ENCODE data around the gene MYO9A.

The MYO9A gene

GRCh38 chr15:72131922-72132321 is 14.0 kb upstream of the MYO9A start:
- Histone ChIP-seq H3K27ac (ENCODE audit: poor library complexity, severe bottlenecking) (no peak overlapping the region), H3K9me3 (ENCODE audit: severe bottlenecking) (no peaks in the 10 kb centered on the region), H3K4me3 (ENCODE audit: severe bottlenecking) (no peak overlapping the region), H3K27me3 (ENCODE audit: insufficient read depth, poor library complexity, severe bottlenecking) (no peaks in the 10 kb centered on the region), H3K4me1 (ENCODE audit: insufficient read depth, poor library complexity, severe bottlenecking) (no peaks in the 10 kb centered on the region), H3K36me3 (ENCODE audit: low read depth) (no peaks in the 10 kb centered on the region)
- no peak for DNase-seq (ENCODE audit: low spot score)
- no peak for TF ChIP-seq CTCF (IDR thresholded peaks at IDR 0.05; ENCODE audit: poor library complexity, severe bottlenecking)
- no peak for ATAC-seq (ENCODE audit: low read depth)

- no peaks in the 10 kb centered on the region for H3K4me1 ChIP-seq (ENCODE audit: insufficient read depth, poor library complexity, severe bottlenecking)
These were observed 12.3 kb upstream of the MYO9A start for GRCh38 chr15:72130272-72130671.

GRCh38 chr15:72128359-72128758 is 10.4 kb upstream of the MYO9A start:
- DNase-seq (ENCODE audit: low spot score) (no peak), ATAC-seq (ENCODE audit: low read depth) (no peak)
- Histone ChIP-seq H3K27ac (ENCODE audit: poor library complexity, severe bottlenecking) (no peak overlapping the region), H3K36me3 (ENCODE audit: low read depth) (no peaks in the 10 kb centered on the region), H3K4me1 (ENCODE audit: insufficient read depth, poor library complexity, severe bottlenecking) (no peaks in the 10 kb centered on the region), H3K27me3 (ENCODE audit: insufficient read depth, poor library complexity, severe bottlenecking) (no peaks in the 10 kb centered on the region), H3K4me3 (ENCODE audit: severe bottlenecking) (no peak overlapping the region), H3K9me3 (ENCODE audit: severe bottlenecking) (no peaks in the 10 kb centered on the region)
- no peak for TF ChIP-seq CTCF (IDR thresholded peaks at IDR 0.05; ENCODE audit: poor library complexity, severe bottlenecking)

More at GRCh38 chr15:72130272-72130671, 12.3 kb upstream of the MYO9A start:
- Histone ChIP-seq H3K9me3 (ENCODE audit: severe bottlenecking) (no peaks in the 10 kb centered on the region), H3K4me3 (ENCODE audit: severe bottlenecking) (no peak overlapping the region), H3K27ac (ENCODE audit: poor library complexity, severe bottlenecking) (no peak overlapping the region), H3K27me3 (ENCODE audit: insufficient read depth, poor library complexity, severe bottlenecking) (no peaks in the 10 kb centered on the region), H3K36me3 (ENCODE audit: low read depth) (no peaks in the 10 kb centered on the region)
- no peak for ATAC-seq (ENCODE audit: low read depth)
- DNase-seq (ENCODE audit: low spot score) = no peak
- TF ChIP-seq CTCF (IDR thresholded peaks at IDR 0.05; ENCODE audit: poor library complexity, severe bottlenecking) = no peak

GRCh38 chr15:72127724-72128322 is 9.9 kb upstream of the MYO9A start:
- ATAC-seq (ENCODE audit: low read depth) (no peak), DNase-seq (ENCODE audit: low spot score) (no peak)
- Histone ChIP-seq H3K27ac (ENCODE audit: poor library complexity, severe bottlenecking) (no peak overlapping the region), H3K36me3 (ENCODE audit: low read depth) (no peaks in the 10 kb centered on the region), H3K4me3 (ENCODE audit: severe bottlenecking) (no peak overlapping the region), H3K4me1 (ENCODE audit: insufficient read depth, poor library complexity, severe bottlenecking) (no peaks in the 10 kb centered on the region), H3K27me3 (ENCODE audit: insufficient read depth, poor library complexity, severe bottlenecking) (no peaks in the 10 kb centered on the region), H3K9me3 (ENCODE audit: severe bottlenecking) (no peaks in the 10 kb centered on the region)
- no peak for TF ChIP-seq CTCF (IDR thresholded peaks at IDR 0.05; ENCODE audit: poor library complexity, severe bottlenecking)

GRCh38 chr15:72124218-72124617 is 6.3 kb upstream of the MYO9A start:
- DNase-seq (ENCODE audit: low spot score) (no peak), ATAC-seq (ENCODE audit: low read depth) (no peak)
- H3K4me1 ChIP-seq (ENCODE audit: insufficient read depth, poor library complexity, severe bottlenecking) = no peaks in the 10 kb centered on the region
- H3K27me3 ChIP-seq (ENCODE audit: insufficient read depth, poor library complexity, severe bottlenecking) = no peaks in the 10 kb centered on the region
- H3K4me3 ChIP-seq (ENCODE audit: severe bottlenecking) = no peak overlapping the region
- H3K9me3 ChIP-seq (ENCODE audit: severe bottlenecking) = no peaks in the 10 kb centered on the region
- no peak overlapping the region for H3K27ac ChIP-seq (ENCODE audit: poor library complexity, severe bottlenecking)
- H3K36me3 ChIP-seq (ENCODE audit: low read depth) = no peaks in the 10 kb centered on the region
- no peak for TF ChIP-seq CTCF (IDR thresholded peaks at IDR 0.05; ENCODE audit: poor library complexity, severe bottlenecking)
